Heart left ventricle (tissue), 16 donors: Measurements from ENCODE around the gene DNMT3B. TPM values are rescaled to one million over a fixed set of nuclear protein-coding genes. Genes with fewer than 3 reads are reported as not detected.

ENCODE experiments used
- ATAC-seq, 4 donors: fragments of 200-7000 bp; cut with Tn5 transposase; one replicate each; pipeline ENCODE4 v1.9.1; 2020 to 2022; ENCODE audit warnings: moderate library complexity in 4 of 4, mild to moderate bottlenecking in 3 of 4, moderate number of reproducible peaks in 1 of 4
- DNase-seq, 5 donors: peaks; one replicate each; pipeline ENCODE4 v3.0.0-alpha.2; 2020
- H3K27ac ChIP-seq, 12 donors: fragments of 200-600 bp; sonication (generic) in 4 of 12; one replicate each; pipeline versions ENCODE4 v1.5.0 to v1.8.0; 2016 to 2022; ENCODE audit warnings: mild to moderate bottlenecking in 2 of 12
- H3K27me3 ChIP-seq, 9 donors: fragments of 200-600 bp; sonication (generic) in 2 of 9; one replicate each; pipeline versions ENCODE4 v1.5.1 to v1.8.0; 2016 to 2022; ENCODE audit warnings: mild to moderate bottlenecking in 3 of 9
- H3K36me3 ChIP-seq, 9 donors: fragments of 200-600 bp; sonication (generic) in 2 of 9; one replicate each; pipeline versions ENCODE4 v1.5.0 to v1.8.0; 2018 to 2022; ENCODE audit warnings: mild to moderate bottlenecking in 2 of 9
- H3K4me1 ChIP-seq, 12 donors: fragments of 200-600 bp; sonication (generic) in 4 of 12; one replicate each; pipeline versions ENCODE4 v1.5.0 to v1.8.0; 2016 to 2022; ENCODE audit warnings: mild to moderate bottlenecking in 3 of 12
- H3K4me3 ChIP-seq, 12 donors: fragments of 200-600 bp; sonication (generic) in 4 of 12; one replicate each; pipeline versions ENCODE4 v1.5.0 to v1.8.0; 2017 to 2022; ENCODE audit warnings: mild to moderate bottlenecking in 9 of 12, moderate library complexity in 4 of 12
- H3K9me3 ChIP-seq, 12 donors: fragments of 200-600 bp; sonication (generic) in 4 of 12; one replicate each; pipeline versions ENCODE4 v1.5.0 to v1.8.0; 2016 to 2022; ENCODE audit warnings: mild to moderate bottlenecking in 1 of 12
- CTCF ChIP-seq, 12 donors: fragments of 200-600 bp; sonication (generic) in 4 of 12; IDR thresholded peaks; one replicate each; pipeline versions ENCODE4 v1.5.0 to v1.8.0; 2018 to 2022; ENCODE audit warnings: antibody characterized with exemption in 12 of 12, mild to moderate bottlenecking in 5 of 12
- POLR2A ChIP-seq, 2 donors: fragments of 450-650 bp; IDR thresholded peaks; one replicate each; pipeline ENCODE4 v1.6.1; 2017; ENCODE audit warnings: antibody characterized with exemption in 2 of 2, mild to moderate bottlenecking in 2 of 2, moderate library complexity in 2 of 2
- WGBS, 4 donors: extraction: QIAGEN DNeasy Blood & Tissue Kit in 2 of 4; methylation state at CpG; one replicate each; pipeline versions ENCODE4 v1.1.5 to v1.1.7; 2013 to 2018; 5-methylcytosine and 5-hydroxymethylcytosine counted together
- intact Hi-C, 10 donors: fragments of 100-400 bp; cut with DNase I; formaldehyde crosslinking; loops; one replicate each; pipeline versions ENCODE4 v1.11.1 to v1.14.2; 2022
- polyA plus RNA-seq, 2 donors: library from polyadenylated mRNA; stranded (reverse); fragments of 200-250 nt; gene quantifications; one replicate each; pipeline ENCODE4 v1.2.3, GENCODE V29; 2013
- total RNA-seq, 9 donors: library from RNA; depleted of rRNA in 2 of 9; stranded (reverse); fragments of >200 nt in 2 of 9; fragmentation: NEBNext Ultra II Directional in 3 of 9; extraction: Animal tissue kit (Norgen Biotek cat#: 25700) in 3 of 9; gene quantifications; one replicate each; pipeline versions ENCODE4 v1.1.0 to v1.2.4, GENCODE V29; 2016 to 2023
- donor health status: ischemic (EF 13 %, LVEDD 7.1; RV severe dilation, severe dysfunction).
- donor health status: healthy with polysubstance abuse.
- donor health status: DM: no; HTN: yes; CAD: no.
- donor health status: DM: no; HTN: no; CAD: no.
- donor health status: ischemic (EF 25% LVEDD 6.9; RV normal size, moderate dysfunction).
- donor health status: ischemic (EF 25% LVEDD 5.7; RV mildly dilated, moderate dysfunction).
- donor health status: healthy.
- donor health status: DM: yes; HTN: yes; CAD: no.
- donor health status: ischemic (EF 35%, LVEDD 5.7; RV mildly dilated, moderate dysfunction).
- donor health status: nonischemic (EF 11% LVEDD 7.7; RV severe dilation, severe dysfunction).
- donor health status: DM: yes; HTN: yes; CAD: no.
- donor health status: PGD.
- donor health status: ischemic (EF 29% LVEDD 5.4; RV normal size, mild dysfunction).
- donor health status: nonischemic (EF 23%, LVEDD 6.1; RV moderate dilation, normal function).

DNMT3B gene
- total and polyA plus RNA-seq, 11 donors: 0.19 to 1.2 (median 0.50) TPM

- peak overlapping the region; percentile 69 to 96 (median 89) for H3K27ac ChIP-seq
- peak in 4 of 5 donors; percentile 76 to 83 (median 80) for DNase-seq
- peak; percentile 38 to 95 (median 84) for ATAC-seq
- intact Hi-C loops: no loop called here
- peak overlapping the region; percentile 58 to 93 (median 74) for H3K4me3 ChIP-seq
- H3K27me3 ChIP-seq: no peaks in the 10 kb centered on the region
- 0 to 1% (median 0%) methylated on average over 15 to 58 of the region's 58 CpGs for WGBS, 4 donors
- peaks cover 0 to 50% (median 31%) of the 10 kb centered on the region in 12 donors for H3K4me1 ChIP-seq
- TF ChIP-seq CTCF (IDR thresholded peaks at IDR 0.05) (peak in 1 of 12 donors; percentile 5), POLR2A (IDR thresholded peaks at IDR 0.05) (peak in 1 of 2 donors; percentile 40)
- no peaks in the 10 kb centered on the region for H3K9me3 ChIP-seq
- no peaks in the 10 kb centered on the region for H3K36me3 ChIP-seq
Measured at GRCh38 chr20:32819992-32820697, 58.0 kb downstream of the DNMT3B start.

DNA sequence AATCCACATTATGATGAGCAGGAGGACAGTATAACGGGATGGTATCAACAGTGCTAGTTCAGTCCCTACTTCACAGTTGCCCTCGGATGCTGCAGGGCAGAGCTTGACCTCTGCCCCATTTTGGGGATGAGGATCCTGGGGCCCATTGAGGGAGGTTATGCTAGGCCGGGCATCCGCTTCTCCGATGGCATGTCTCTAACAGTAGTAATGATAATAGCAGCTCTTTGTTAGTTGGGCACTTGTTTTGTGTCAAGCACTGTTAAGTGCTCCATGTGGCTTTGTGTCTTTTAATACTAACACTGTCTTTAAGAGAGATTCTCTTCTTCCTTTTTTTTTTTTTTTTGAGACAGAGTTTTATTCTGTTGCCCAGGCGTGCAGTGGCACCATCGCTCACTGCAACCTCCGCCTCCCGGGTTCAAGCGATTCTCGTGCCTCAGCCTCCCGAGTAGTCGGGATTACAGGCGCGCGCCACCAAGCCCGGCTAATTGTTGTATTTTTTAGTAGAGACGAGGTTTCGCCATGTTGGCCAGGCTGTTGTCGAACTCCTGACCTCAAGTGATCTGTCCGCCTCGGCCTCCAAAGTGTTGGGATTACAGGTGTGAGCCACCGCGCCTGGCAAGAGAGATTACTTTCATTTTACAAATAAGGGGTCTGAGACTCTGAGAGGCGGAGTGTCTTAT lies 58.7 kb downstream of the DNMT3B start:
- H3K27me3 ChIP-seq: no peaks in the 10 kb centered on the region
- DNase-seq (no peak), ATAC-seq (peak in 1 of 4 donors; percentile 17)
- peak overlapping the region in 10 of 12 donors; percentile 81 to 96 (median 89) for H3K27ac ChIP-seq
- intact Hi-C loops: no loop called here
- TF ChIP-seq POLR2A (IDR thresholded peaks at IDR 0.05): no peak
- TF ChIP-seq CTCF (IDR thresholded peaks at IDR 0.05): no peak
- WGBS, 4 donors: 75 to 78% (median 77%) methylated on average over 25 of the region's 25 CpGs
- no peaks in the 10 kb centered on the region for H3K9me3 ChIP-seq
- peak overlapping the region; percentile 58 to 93 (median 74) for H3K4me3 ChIP-seq
- peaks cover 0 to 3% (median 2%) of the 10 kb centered on the region in 9 donors for H3K36me3 ChIP-seq
- H3K4me1 ChIP-seq: peaks cover 0 to 50% (median 31%) of the 10 kb centered on the region in 12 donors

GRCh38 chr20:32822225-32822624 lies 60.0 kb downstream of the DNMT3B start:
- Histone ChIP-seq H3K27me3 (no peaks in the 10 kb centered on the region), H3K4me1 (peaks cover 0 to 50% (median 31%) of the 10 kb centered on the region in 12 donors), H3K4me3 (no peak overlapping the region), H3K36me3 (peaks cover 0 to 17% (median 16%) of the 10 kb centered on the region in 9 donors), H3K27ac (peak overlapping the region in 1 of 12 donors; percentile 88), H3K9me3 (no peaks in the 10 kb centered on the region)
- intact Hi-C loops: no loop called here
- no peak for ATAC-seq
- WGBS, 4 donors: 53 to 72% (median 67%) methylated on average over 5 of the region's 5 CpGs
- no peak for DNase-seq
- TF ChIP-seq CTCF (IDR thresholded peaks at IDR 0.05): no peak
- no peak for TF ChIP-seq POLR2A (IDR thresholded peaks at IDR 0.05)

- TF ChIP-seq CTCF (IDR thresholded peaks at IDR 0.05) (no peak), POLR2A (IDR thresholded peaks at IDR 0.05) (no peak)
- no peak overlapping the region for H3K4me3 ChIP-seq
- peak overlapping the region in 1 of 12 donors; percentile 3 for H3K27ac ChIP-seq
- H3K36me3 ChIP-seq: peaks cover 0 to 25% (median 24%) of the 10 kb centered on the region in 9 donors
- intact Hi-C loops: no loop called here
- peaks cover 0 to 59% (median 32%) of the 10 kb centered on the region in 12 donors for H3K4me1 ChIP-seq
- ATAC-seq (no peak), DNase-seq (no peak)
- WGBS, 4 donors: 53 to 78% (median 69%) methylated on average over 3 of the region's 3 CpGs
- H3K27me3 ChIP-seq: no peaks in the 10 kb centered on the region
- H3K9me3 ChIP-seq: no peaks in the 10 kb centered on the region
Measured at GRCh38 chr20:32823078-32823477, 60.9 kb downstream of the DNMT3B start.
